Measurements from ENCODE around the gene SLC12A7. TPM values are rescaled to one million over a fixed set of nuclear protein-coding genes. Genes with fewer than 3 reads are reported as not detected.

The SLC12A7 gene
- total RNA-seq, 4 donors from 2014 or later = 8.6 to 29.0 (median 21.5) TPM

GRCh38 chr5:1055896-1056610, 55.8 kb downstream of the SLC12A7 start:
- 92% methylated on average over 7 of the region's 39 CpGs for WGBS
- DNase-seq (ENCODE audit: low spot score in 2 of 2) = no peak
- Histone ChIP-seq H3K27me3 (no peaks in the 10 kb centered on the region), H3K9me3 (no peaks in the 10 kb centered on the region), H3K27ac (no peak overlapping the region), H3K36me3 (peaks cover 79% of the 10 kb centered on the region), H3K4me3 (no peak overlapping the region), H3K4me1 (peaks cover 7% of the 10 kb centered on the region)
- TF ChIP-seq EP300 (IDR thresholded peaks at IDR 0.05) (no peak), CTCF (IDR thresholded peaks at IDR 0.05) (no peak), POLR2A (IDR thresholded peaks at IDR 0.05) (no peak), POLR2AphosphoS5 (IDR thresholded peaks at IDR 0.05) (no peak)

GRCh38 chr5:1054799-1055775, 56.8 kb downstream of the SLC12A7 start:
- DNase-seq (ENCODE audit: low spot score in 2 of 2) = no peak
- Histone ChIP-seq H3K27ac (no peak overlapping the region), H3K4me3 (no peak overlapping the region), H3K9me3 (no peaks in the 10 kb centered on the region), H3K36me3 (peaks cover 71% of the 10 kb centered on the region), H3K4me1 (peaks cover 7% of the 10 kb centered on the region), H3K27me3 (no peaks in the 10 kb centered on the region)
- WGBS = 89% methylated on average over 30 of the region's 39 CpGs
- TF ChIP-seq CTCF (IDR thresholded peaks at IDR 0.05) (no peak), POLR2AphosphoS5 (IDR thresholded peaks at IDR 0.05) (no peak), POLR2A (IDR thresholded peaks at IDR 0.05) (no peak), EP300 (IDR thresholded peaks at IDR 0.05) (no peak)

- WGBS = 85% methylated on average over 33 of the region's 39 CpGs
- no peaks in the 10 kb centered on the region for H3K27me3 ChIP-seq
- no peak for TF ChIP-seq CTCF (IDR thresholded peaks at IDR 0.05)
- no peak for TF ChIP-seq EP300 (IDR thresholded peaks at IDR 0.05)
- no peak for TF ChIP-seq POLR2AphosphoS5 (IDR thresholded peaks at IDR 0.05)
- no peak for TF ChIP-seq POLR2A (IDR thresholded peaks at IDR 0.05)
- no peak overlapping the region for H3K27ac ChIP-seq
- H3K4me3 ChIP-seq = no peak overlapping the region
- H3K36me3 ChIP-seq = peaks cover 62% of the 10 kb centered on the region
- H3K4me1 ChIP-seq = peaks cover 7% of the 10 kb centered on the region
- H3K9me3 ChIP-seq = no peaks in the 10 kb centered on the region
- no peak for DNase-seq (ENCODE audit: low spot score in 2 of 2)
These were observed 57.7 kb downstream of the SLC12A7 start for GRCh38 chr5:1054018-1054798.

- TF ChIP-seq CTCF (IDR thresholded peaks at IDR 0.05) = no peak
- TF ChIP-seq EP300 (IDR thresholded peaks at IDR 0.05) = no peak
- no peak for TF ChIP-seq POLR2AphosphoS5 (IDR thresholded peaks at IDR 0.05)
- TF ChIP-seq POLR2A (IDR thresholded peaks at IDR 0.05) = no peak
- peaks cover 55% of the 10 kb centered on the region for H3K36me3 ChIP-seq
- 72% methylated on average over 19 of the region's 32 CpGs for WGBS
- H3K4me1 ChIP-seq = peaks cover 7% of the 10 kb centered on the region
- no peak overlapping the region for H3K4me3 ChIP-seq
- no peak overlapping the region for H3K27ac ChIP-seq
- no peaks in the 10 kb centered on the region for H3K9me3 ChIP-seq
- no peak for DNase-seq (ENCODE audit: low spot score in 2 of 2)
- H3K27me3 ChIP-seq = no peaks in the 10 kb centered on the region
These were observed 58.4 kb downstream of the SLC12A7 start for GRCh38 chr5:1053391-1054017.

Data from suprapubic skin (tissue), 4 donors.